ENCODE measurements around the gene BDKRB2.

BDKRB2 gene

DNA sequence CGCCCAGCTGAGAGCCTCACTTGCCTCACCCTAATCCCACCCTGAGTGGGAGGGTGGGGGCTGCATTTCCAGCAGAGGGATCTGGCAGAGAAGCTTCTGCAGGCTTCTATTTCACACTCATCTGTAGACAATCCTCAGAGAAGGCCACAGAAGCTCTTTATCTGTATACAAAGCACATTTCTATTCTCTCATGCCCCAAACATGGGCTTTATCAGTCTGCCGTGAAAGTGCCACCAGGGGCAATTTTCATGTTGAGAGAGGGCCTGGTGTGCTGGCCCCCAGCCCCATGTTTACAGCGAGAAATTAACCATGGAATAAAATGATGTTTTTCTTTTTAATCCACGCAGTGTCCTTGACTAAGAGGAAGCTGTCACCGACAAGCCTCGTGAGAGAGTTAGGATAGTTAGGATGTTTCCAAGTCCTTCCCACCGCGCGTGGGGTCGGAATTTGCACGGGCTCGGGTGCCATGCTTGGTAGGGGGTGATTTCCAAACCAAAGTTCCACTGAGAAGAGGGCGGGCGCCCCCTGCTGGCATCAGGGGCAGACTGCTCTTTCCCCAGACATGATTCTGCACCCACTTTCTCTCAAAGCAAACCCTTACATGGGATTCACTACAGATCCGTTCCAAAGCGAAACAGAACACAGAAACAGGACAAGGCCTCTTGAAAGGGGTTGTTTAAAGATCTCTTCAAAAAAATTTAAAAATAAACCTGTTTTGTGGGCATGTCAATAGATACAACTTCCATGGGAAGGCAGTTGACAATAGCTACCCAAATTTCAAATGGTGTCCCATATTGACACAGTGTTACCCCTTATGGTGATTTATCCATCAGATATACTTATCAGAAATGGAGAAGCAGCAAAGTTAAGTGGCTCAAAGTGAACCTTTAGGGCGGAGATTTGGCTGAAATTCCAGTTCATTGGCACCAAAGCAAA lies 70.8 kb downstream of the BDKRB2 start:
- 21% methylated on average over 16 of the region's 17 CpGs for WGBS
- no peak overlapping the region for H3K27ac ChIP-seq (ENCODE audit: low read depth, low read length)
- no peak overlapping the region for H3K9ac ChIP-seq (ENCODE audit: low read depth, low read length)

DNA sequence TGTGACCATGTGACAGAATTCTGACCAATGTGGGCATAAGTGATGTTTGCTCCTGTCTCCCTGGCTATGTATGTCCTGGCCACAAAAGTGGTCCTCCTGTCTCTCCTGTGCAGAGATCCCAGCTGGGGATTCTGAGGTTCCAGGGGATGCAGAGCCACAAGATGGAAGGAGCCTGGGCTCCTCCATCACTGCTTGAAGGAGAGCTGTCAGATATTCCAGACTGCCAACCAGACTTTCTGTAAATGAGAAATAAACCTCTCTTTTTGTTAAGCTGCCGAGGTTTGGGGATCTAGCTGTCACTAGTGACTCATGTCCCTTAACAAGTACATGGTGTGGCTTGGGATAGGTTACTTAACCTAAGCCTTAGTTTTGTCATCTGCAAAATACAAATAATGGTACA lies 73.3 kb downstream of the BDKRB2 start:
- H3K36me3 ChIP-seq (ENCODE audit: insufficient read depth, low read length): no peaks in the 10 kb centered on the region; the same call in 1 of the 2 replicates
- H3K4me1 ChIP-seq (ENCODE audit: insufficient read depth, low read length): peaks cover 4% of the 10 kb centered on the region; the same call in 1 of the 2 replicates
- no peak overlapping the region for H3K4me3 ChIP-seq (ENCODE audit: low read length)
- no peak overlapping the region for H3K27ac ChIP-seq (ENCODE audit: low read depth, low read length)
- H3K27me3 ChIP-seq (ENCODE audit: insufficient read depth, low read length): no peaks in the 10 kb centered on the region
- no peak overlapping the region for H3K9ac ChIP-seq (ENCODE audit: low read depth, low read length)
- peaks cover 12% of the 10 kb centered on the region; the same call in 1 of the 2 replicates for H3K9me3 ChIP-seq (ENCODE audit: insufficient read depth, low read depth, low read length)
- 100% methylated on average over 1 of the region's 1 CpG for WGBS

More for the DNA sequence above, 70.8 kb downstream of the BDKRB2 start:
- peaks cover 4% of the 10 kb centered on the region; the same call in 1 of the 2 replicates for H3K4me1 ChIP-seq (ENCODE audit: insufficient read depth, low read length)
- H3K36me3 ChIP-seq (ENCODE audit: insufficient read depth, low read length): no peaks in the 10 kb centered on the region
- peaks cover 25% of the 10 kb centered on the region; the same call in 1 of the 2 replicates for H3K9me3 ChIP-seq (ENCODE audit: insufficient read depth, low read depth, low read length)
- no peaks in the 10 kb centered on the region for H3K27me3 ChIP-seq (ENCODE audit: insufficient read depth, low read length)
- H3K4me3 ChIP-seq (ENCODE audit: low read length): no peak overlapping the region

- Histone ChIP-seq H3K27me3 (ENCODE audit: insufficient read depth, low read length) (no peaks in the 10 kb centered on the region), H3K4me3 (ENCODE audit: low read length) (no peak overlapping the region), H3K36me3 (ENCODE audit: insufficient read depth, low read length) (no peaks in the 10 kb centered on the region; the same call in 1 of the 2 replicates), H3K9ac (ENCODE audit: low read depth, low read length) (no peak overlapping the region), H3K9me3 (ENCODE audit: insufficient read depth, low read depth, low read length) (peaks cover 10% of the 10 kb centered on the region; the same call in 1 of the 2 replicates), H3K4me1 (ENCODE audit: insufficient read depth, low read length) (peaks cover 4% of the 10 kb centered on the region; the same call in 1 of the 2 replicates), H3K27ac (ENCODE audit: low read depth, low read length) (no peak overlapping the region)
- 87% methylated on average over 8 of the region's 8 CpGs for WGBS
These were observed 74.9 kb downstream of the BDKRB2 start for GRCh38 chr14:96279564-96279963.

DNA sequence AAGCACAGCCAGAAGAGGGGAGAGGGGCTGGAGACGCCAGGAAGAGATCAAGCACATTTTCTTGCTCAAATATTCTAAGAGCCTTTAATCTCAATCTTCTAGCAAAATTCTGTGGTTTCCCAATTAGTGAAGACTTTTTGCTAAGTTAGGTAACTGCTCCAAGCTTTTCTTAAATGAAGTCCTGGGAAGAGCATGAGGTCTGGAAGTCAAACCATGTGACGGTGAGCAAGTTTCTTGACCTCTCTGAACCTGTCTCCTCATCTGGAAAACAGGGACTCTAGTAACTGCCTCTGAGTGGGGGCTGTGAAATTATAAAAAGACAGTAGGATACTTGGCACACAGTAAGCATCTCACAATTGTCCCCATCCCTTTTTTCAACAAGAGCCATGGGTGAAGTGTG lies 75.5 kb downstream of the BDKRB2 start:
- peaks cover 10% of the 10 kb centered on the region; the same call in 1 of the 2 replicates for H3K9me3 ChIP-seq (ENCODE audit: insufficient read depth, low read depth, low read length)
- no peak overlapping the region for H3K9ac ChIP-seq (ENCODE audit: low read depth, low read length)
- no peaks in the 10 kb centered on the region for H3K27me3 ChIP-seq (ENCODE audit: insufficient read depth, low read length)
- H3K4me3 ChIP-seq (ENCODE audit: low read length): no peak overlapping the region
- peaks cover 3% of the 10 kb centered on the region; the same call in 1 of the 2 replicates for H3K4me1 ChIP-seq (ENCODE audit: insufficient read depth, low read length)
- H3K27ac ChIP-seq (ENCODE audit: low read depth, low read length): no peak overlapping the region
- 97% methylated on average over 1 of the region's 2 CpGs for WGBS
- H3K36me3 ChIP-seq (ENCODE audit: insufficient read depth, low read length): peaks cover 4% of the 10 kb centered on the region; the same call in 1 of the 2 replicates

DNA sequence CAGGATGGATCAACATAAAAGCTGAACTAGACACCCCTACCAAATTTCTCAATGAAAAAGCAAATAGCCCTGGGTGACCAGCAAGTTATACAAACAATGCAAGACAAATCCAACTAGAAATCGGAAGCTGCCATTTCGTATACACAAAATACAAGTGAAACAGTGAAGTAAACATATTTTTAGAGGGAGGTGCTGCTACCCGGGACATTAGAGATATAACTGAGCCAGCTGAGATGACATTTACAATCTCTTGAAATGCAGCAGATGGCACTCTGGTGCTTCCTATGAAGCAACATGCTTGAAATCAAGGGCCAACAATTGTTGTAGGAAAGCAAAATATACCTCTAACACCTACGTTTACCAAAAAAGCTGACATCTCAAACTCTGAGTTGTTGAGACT lies 76.8 kb downstream of the BDKRB2 start:
- WGBS: 96% methylated on average over 3 of the region's 4 CpGs
- Histone ChIP-seq H3K9me3 (ENCODE audit: insufficient read depth, low read depth, low read length) (peaks cover 10% of the 10 kb centered on the region; the same call in 1 of the 2 replicates), H3K4me1 (ENCODE audit: insufficient read depth, low read length) (no peaks in the 10 kb centered on the region), H3K27me3 (ENCODE audit: insufficient read depth, low read length) (no peaks in the 10 kb centered on the region), H3K9ac (ENCODE audit: low read depth, low read length) (no peak overlapping the region), H3K4me3 (ENCODE audit: low read length) (no peak overlapping the region), H3K27ac (ENCODE audit: low read depth, low read length) (no peak overlapping the region), H3K36me3 (ENCODE audit: insufficient read depth, low read length) (peaks cover 13% of the 10 kb centered on the region)

GRCh38 chr14:96284008-96284407 lies 79.4 kb downstream of the BDKRB2 start:
- Histone ChIP-seq H3K9me3 (ENCODE audit: insufficient read depth, low read depth, low read length) (no peaks in the 10 kb centered on the region), H3K9ac (ENCODE audit: low read depth, low read length) (no peak overlapping the region), H3K4me1 (ENCODE audit: insufficient read depth, low read length) (no peaks in the 10 kb centered on the region), H3K36me3 (ENCODE audit: insufficient read depth, low read length) (peaks cover 17% of the 10 kb centered on the region), H3K4me3 (ENCODE audit: low read length) (no peak overlapping the region), H3K27me3 (ENCODE audit: insufficient read depth, low read length) (no peaks in the 10 kb centered on the region), H3K27ac (ENCODE audit: low read depth, low read length) (no peak overlapping the region)
- 97% methylated on average over 9 of the region's 9 CpGs for WGBS

GRCh38 chr14:96284430-96284829 lies 79.8 kb downstream of the BDKRB2 start:
- Histone ChIP-seq H3K9ac (ENCODE audit: low read depth, low read length) (no peak overlapping the region), H3K36me3 (ENCODE audit: insufficient read depth, low read length) (peaks cover 21% of the 10 kb centered on the region), H3K27me3 (ENCODE audit: insufficient read depth, low read length) (no peaks in the 10 kb centered on the region), H3K4me3 (ENCODE audit: low read length) (no peak overlapping the region), H3K4me1 (ENCODE audit: insufficient read depth, low read length) (no peaks in the 10 kb centered on the region), H3K9me3 (ENCODE audit: insufficient read depth, low read depth, low read length) (no peaks in the 10 kb centered on the region), H3K27ac (ENCODE audit: low read depth, low read length) (no peak overlapping the region)
- WGBS: 90% methylated on average over 1 of the region's 1 CpG

GRCh38 chr14:96285667-96286066 lies 81.0 kb downstream of the BDKRB2 start:
- no peaks in the 10 kb centered on the region for H3K4me1 ChIP-seq (ENCODE audit: insufficient read depth, low read length)
- H3K9ac ChIP-seq (ENCODE audit: low read depth, low read length): no peak overlapping the region
- no peaks in the 10 kb centered on the region for H3K9me3 ChIP-seq (ENCODE audit: insufficient read depth, low read depth, low read length)
- peaks cover 33% of the 10 kb centered on the region for H3K36me3 ChIP-seq (ENCODE audit: insufficient read depth, low read length)
- no peaks in the 10 kb centered on the region for H3K27me3 ChIP-seq (ENCODE audit: insufficient read depth, low read length)
- no peak overlapping the region for H3K4me3 ChIP-seq (ENCODE audit: low read length)
- WGBS: 91% methylated on average over 16 of the region's 17 CpGs
- no peak overlapping the region for H3K27ac ChIP-seq (ENCODE audit: low read depth, low read length)

- no CpG with 5 or more reads among the region's 1 CpG for WGBS
- no peaks in the 10 kb centered on the region for H3K9me3 ChIP-seq (ENCODE audit: insufficient read depth, low read depth, low read length)
- H3K27me3 ChIP-seq (ENCODE audit: insufficient read depth, low read length): no peaks in the 10 kb centered on the region
- peaks cover 39% of the 10 kb centered on the region for H3K36me3 ChIP-seq (ENCODE audit: insufficient read depth, low read length)
- H3K4me1 ChIP-seq (ENCODE audit: insufficient read depth, low read length): no peaks in the 10 kb centered on the region
- H3K27ac ChIP-seq (ENCODE audit: low read depth, low read length): no peak overlapping the region
- H3K4me3 ChIP-seq (ENCODE audit: low read length): no peak overlapping the region
- no peak overlapping the region for H3K9ac ChIP-seq (ENCODE audit: low read depth, low read length)
These were observed 81.6 kb downstream of the BDKRB2 start for GRCh38 chr14:96286251-96286650.

- no peaks in the 10 kb centered on the region for H3K9me3 ChIP-seq (ENCODE audit: insufficient read depth, low read depth, low read length)
- peaks cover 42% of the 10 kb centered on the region for H3K36me3 ChIP-seq (ENCODE audit: insufficient read depth, low read length)
- H3K4me1 ChIP-seq (ENCODE audit: insufficient read depth, low read length): no peaks in the 10 kb centered on the region
- H3K4me3 ChIP-seq (ENCODE audit: low read length): no peak overlapping the region
- H3K27ac ChIP-seq (ENCODE audit: low read depth, low read length): no peak overlapping the region
- WGBS: 100% methylated on average over 1 of the region's 1 CpG
- no peaks in the 10 kb centered on the region for H3K27me3 ChIP-seq (ENCODE audit: insufficient read depth, low read length)
- no peak overlapping the region for H3K9ac ChIP-seq (ENCODE audit: low read depth, low read length)
These were observed 83.2 kb downstream of the BDKRB2 start for GRCh38 chr14:96287856-96288255.
